ENCODE results near the gene ROGDI.
A peak's percentile ranks its signal among the peaks of the same experiment; 100 is the strongest.

ROGDI gene

DNA sequence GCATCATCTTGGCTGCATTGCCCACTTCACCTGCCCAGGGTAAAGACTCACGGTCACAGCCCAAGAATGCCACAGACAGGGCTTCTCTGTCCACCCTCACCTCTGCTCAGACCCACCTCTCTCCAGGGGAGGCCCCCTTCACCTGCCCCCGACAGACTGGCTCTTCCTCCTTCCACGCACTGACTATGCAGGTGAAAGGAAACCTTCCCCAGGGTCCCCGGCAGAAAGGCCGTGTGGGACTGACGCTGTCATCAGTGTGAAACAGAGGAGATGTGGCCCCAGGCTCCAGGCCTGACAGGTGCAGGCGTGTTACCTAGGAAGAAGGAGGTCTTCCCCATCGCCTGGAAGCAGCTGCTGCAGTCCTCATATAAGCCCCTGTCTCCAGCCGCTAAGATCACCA lies 9.3 kb upstream of the ROGDI start:
- Histone ChIP-seq H3K4me1 (ENCODE audit: control insufficient read depth, insufficient read depth, low read length) (no peaks in the 10 kb centered on the region), H3K4me3 (ENCODE audit: low read depth, low read length) (no peak overlapping the region), H3K36me3 (ENCODE audit: control insufficient read depth, insufficient read depth, low read length) (peaks cover 79% of the 10 kb centered on the region), H3K27ac (ENCODE audit: low read depth, low read length) (no peak overlapping the region), H3K27me3 (ENCODE audit: control insufficient read depth, insufficient read depth, low read length) (no peaks in the 10 kb centered on the region), H3K9me3 (ENCODE audit: control insufficient read depth, insufficient read depth, low read length) (no peaks in the 10 kb centered on the region), H3K9ac (ENCODE audit: low read depth, low read length) (no peak overlapping the region)

DNA sequence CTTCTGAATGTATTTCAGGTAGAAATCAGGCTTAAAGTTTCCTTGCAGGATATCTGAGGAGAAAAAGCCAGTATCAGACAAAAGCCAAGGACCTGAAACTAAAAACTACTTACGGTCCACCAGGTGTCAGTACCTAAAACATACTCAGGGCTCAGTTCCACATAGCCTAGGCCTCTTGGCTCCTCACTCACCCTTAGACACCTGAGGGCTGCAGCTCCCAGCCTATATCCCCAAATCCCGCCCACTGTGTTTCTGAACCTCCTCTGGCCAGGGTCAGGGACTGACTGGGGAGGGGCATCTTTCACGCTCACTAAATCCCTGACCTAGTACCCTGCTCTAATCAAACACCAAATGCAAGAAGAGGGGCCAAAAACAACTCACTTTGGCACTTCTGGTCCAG lies 8.8 kb upstream of the ROGDI start:
- Histone ChIP-seq H3K9me3 (ENCODE audit: control insufficient read depth, insufficient read depth, low read length) (no peaks in the 10 kb centered on the region), H3K27me3 (ENCODE audit: control insufficient read depth, insufficient read depth, low read length) (no peaks in the 10 kb centered on the region), H3K4me3 (ENCODE audit: low read depth, low read length) (no peak overlapping the region), H3K36me3 (ENCODE audit: control insufficient read depth, insufficient read depth, low read length) (peaks cover 81% of the 10 kb centered on the region), H3K27ac (ENCODE audit: low read depth, low read length) (no peak overlapping the region), H3K9ac (ENCODE audit: low read depth, low read length) (no peak overlapping the region), H3K4me1 (ENCODE audit: control insufficient read depth, insufficient read depth, low read length) (no peaks in the 10 kb centered on the region)

DNA sequence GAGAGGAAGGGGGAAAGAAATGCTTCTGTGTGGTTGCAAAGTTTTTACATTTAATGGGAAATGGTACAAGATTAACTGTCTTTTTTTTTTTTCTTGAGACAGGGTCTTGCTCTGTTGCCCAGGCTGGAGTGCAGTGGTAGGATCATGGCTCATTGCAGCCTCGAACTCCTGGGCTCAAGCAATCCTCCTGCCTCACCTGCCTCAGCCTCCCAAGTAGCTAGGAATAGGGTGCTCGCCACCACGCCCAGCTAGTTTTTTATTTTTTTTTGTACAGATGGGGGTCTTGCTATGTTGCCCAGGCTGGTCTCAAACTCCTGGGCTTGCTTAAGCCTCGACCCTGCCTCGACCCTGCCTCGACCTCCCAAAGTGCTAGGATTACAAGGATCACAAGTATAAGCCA lies 3.8 kb upstream of the ROGDI start:
- H3K9ac ChIP-seq (ENCODE audit: low read depth, low read length): no peak overlapping the region
- H3K9me3 ChIP-seq (ENCODE audit: control insufficient read depth, insufficient read depth, low read length): no peaks in the 10 kb centered on the region
- peaks cover 62% of the 10 kb centered on the region for H3K36me3 ChIP-seq (ENCODE audit: control insufficient read depth, insufficient read depth, low read length)
- H3K4me3 ChIP-seq (ENCODE audit: low read depth, low read length): no peak overlapping the region
- peaks cover 13% of the 10 kb centered on the region; the same call in 1 of the 2 replicates for H3K4me1 ChIP-seq (ENCODE audit: control insufficient read depth, insufficient read depth, low read length)
- H3K27me3 ChIP-seq (ENCODE audit: control insufficient read depth, insufficient read depth, low read length): no peaks in the 10 kb centered on the region
- H3K27ac ChIP-seq (ENCODE audit: low read depth, low read length): no peak overlapping the region

DNA sequence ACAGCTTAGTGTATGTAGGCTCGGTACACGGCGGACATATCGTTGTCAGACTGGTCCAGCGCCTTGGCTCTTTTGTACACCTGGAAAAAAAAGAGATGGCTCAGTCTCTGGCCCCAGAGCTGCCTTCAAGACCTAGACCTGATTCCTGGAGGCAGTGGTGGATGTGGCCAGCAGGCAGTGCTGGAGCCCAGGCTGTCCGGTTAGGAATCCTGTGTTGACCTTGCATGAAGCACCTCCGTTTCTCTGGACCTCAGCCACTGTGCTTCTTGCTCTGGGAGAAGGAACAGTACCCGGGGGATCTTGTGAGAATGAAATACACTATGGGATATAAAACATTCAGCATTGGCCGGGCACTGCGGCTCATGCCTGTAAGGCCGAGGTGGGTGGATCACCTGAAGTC lies 2.8 kb upstream of the ROGDI start:
- Histone ChIP-seq H3K4me1 (ENCODE audit: control insufficient read depth, insufficient read depth, low read length) (peaks cover 17% of the 10 kb centered on the region; the same call in 1 of the 2 replicates), H3K36me3 (ENCODE audit: control insufficient read depth, insufficient read depth, low read length) (peaks cover 57% of the 10 kb centered on the region), H3K9ac (ENCODE audit: low read depth, low read length) (no peak overlapping the region), H3K27ac (ENCODE audit: low read depth, low read length) (no peak overlapping the region), H3K9me3 (ENCODE audit: control insufficient read depth, insufficient read depth, low read length) (no peaks in the 10 kb centered on the region), H3K4me3 (ENCODE audit: low read depth, low read length) (no peak overlapping the region), H3K27me3 (ENCODE audit: control insufficient read depth, insufficient read depth, low read length) (no peaks in the 10 kb centered on the region)

DNA sequence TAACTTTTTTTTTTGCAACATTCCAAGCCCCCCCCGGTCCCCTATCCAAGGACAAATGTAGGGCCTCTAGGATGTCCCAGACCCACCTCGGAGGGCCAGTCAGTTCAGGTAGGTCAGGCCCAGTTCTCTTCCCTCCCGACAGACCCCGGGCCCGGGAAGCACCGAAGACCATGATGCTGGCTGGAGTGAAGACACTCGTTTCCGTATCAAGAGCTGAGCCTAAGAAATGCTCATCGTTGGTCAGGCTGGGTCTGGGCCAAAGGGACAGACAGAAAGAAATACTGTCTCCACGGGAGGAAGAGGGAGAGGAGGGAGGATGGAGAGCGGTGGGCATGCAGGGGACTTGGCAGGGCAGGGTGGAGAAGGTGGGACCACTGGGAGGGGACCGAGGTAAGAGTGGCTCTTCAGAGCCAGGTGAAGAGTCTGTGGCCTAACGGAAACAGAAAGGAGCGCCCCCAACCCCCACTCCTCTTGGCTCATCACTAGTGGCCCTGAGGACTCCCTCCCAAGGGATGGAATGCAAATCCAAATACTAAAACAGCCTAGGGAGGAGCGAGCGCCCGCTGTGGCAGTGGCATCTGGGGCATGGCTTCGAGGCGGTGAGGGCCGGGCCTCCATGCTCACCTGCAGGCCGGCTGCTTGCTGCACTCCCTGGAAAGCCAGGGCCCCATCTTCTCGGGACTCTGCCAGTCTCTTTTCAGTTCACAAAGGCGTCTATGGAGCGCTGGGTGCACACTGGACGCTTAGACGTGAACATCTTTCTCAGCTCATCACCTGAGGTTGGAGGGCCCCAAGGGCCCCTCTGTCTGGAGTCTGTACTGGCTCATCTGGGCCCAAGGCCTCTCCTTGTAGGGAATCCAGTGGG lies 1.7 kb upstream of the ROGDI start:
- Histone ChIP-seq H3K9ac (ENCODE audit: low read depth, low read length) (no peak overlapping the region), H3K9me3 (ENCODE audit: control insufficient read depth, insufficient read depth, low read length) (no peaks in the 10 kb centered on the region), H3K27me3 (ENCODE audit: control insufficient read depth, insufficient read depth, low read length) (no peaks in the 10 kb centered on the region), H3K36me3 (ENCODE audit: control insufficient read depth, insufficient read depth, low read length) (peaks cover 56% of the 10 kb centered on the region), H3K27ac (ENCODE audit: low read depth, low read length) (peak overlapping the region; percentile 27), H3K4me3 (ENCODE audit: low read depth, low read length) (no peak overlapping the region), H3K4me1 (ENCODE audit: control insufficient read depth, insufficient read depth, low read length) (peaks cover 17% of the 10 kb centered on the region; the same call in 1 of the 2 replicates)

DNA sequence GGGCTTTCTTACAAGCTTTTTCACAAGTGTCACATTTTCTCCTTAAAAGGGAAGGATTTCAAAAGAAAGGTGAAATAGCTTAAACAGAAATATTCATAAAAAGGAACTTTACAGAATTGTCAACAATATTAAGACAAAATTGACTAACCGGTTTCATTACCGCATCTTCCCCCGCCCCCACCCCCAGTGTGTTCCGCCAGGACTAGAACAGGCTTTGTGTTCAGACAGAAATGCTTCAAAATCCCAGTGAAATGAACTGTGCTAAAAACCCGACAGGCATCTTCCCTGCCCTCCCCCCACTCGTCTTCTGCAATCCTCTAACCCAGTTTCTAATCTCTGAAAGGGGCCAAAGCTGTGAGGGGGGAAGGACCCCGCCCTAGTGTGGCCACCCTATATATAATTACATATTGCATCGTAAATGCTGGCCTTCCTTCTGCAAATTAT lies 990 bp upstream of the ROGDI start:
- H3K36me3 ChIP-seq (ENCODE audit: control insufficient read depth, insufficient read depth, low read length): peaks cover 56% of the 10 kb centered on the region
- H3K9me3 ChIP-seq (ENCODE audit: control insufficient read depth, insufficient read depth, low read length): no peaks in the 10 kb centered on the region
- peak overlapping the region; percentile 95 for H3K27ac ChIP-seq (ENCODE audit: low read depth, low read length)
- H3K4me3 ChIP-seq (ENCODE audit: low read depth, low read length): peak overlapping the region; percentile 76
- no peak overlapping the region for H3K9ac ChIP-seq (ENCODE audit: low read depth, low read length)
- no peaks in the 10 kb centered on the region for H3K27me3 ChIP-seq (ENCODE audit: control insufficient read depth, insufficient read depth, low read length)
- H3K4me1 ChIP-seq (ENCODE audit: control insufficient read depth, insufficient read depth, low read length): peaks cover 17% of the 10 kb centered on the region; the same call in 1 of the 2 replicates

DNA sequence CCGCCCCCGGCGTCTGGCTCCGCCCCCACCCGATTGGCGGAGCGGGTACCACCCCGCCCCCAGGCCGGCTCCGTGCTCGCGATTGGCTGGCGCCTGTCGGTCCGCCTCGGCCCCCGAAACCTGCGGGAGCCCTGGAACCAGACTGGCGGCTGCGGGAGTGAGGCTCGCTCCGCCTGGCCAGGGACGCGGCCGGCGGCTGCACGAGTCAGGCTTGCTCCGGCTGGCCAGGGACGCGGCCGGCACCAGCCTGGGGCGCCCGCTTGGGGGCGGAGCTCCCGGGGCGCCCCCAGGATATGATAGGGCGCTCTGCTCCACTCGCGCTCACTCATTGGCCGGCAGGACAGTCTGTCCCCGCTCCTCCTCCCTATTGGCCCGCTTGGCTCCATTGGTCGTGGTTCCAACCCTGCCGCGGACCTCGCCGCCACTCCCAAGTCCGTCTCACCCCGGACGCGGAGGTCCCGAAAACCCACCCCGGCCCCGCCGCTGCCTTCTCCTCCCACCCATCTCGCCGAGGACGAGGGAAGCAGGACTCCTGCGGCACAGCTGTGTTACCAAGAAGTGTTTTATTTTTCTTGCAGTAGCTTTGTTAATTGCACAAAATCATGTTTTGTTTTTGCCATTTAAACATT lies 340 bp upstream of the ROGDI start:
- H3K4me1 ChIP-seq (ENCODE audit: control insufficient read depth, insufficient read depth, low read length): peaks cover 17% of the 10 kb centered on the region; the same call in 1 of the 2 replicates
- H3K9ac ChIP-seq (ENCODE audit: low read depth, low read length): peak overlapping the region; percentile 68
- H3K4me3 ChIP-seq (ENCODE audit: low read depth, low read length): peak overlapping the region; percentile 76
- no peaks in the 10 kb centered on the region for H3K9me3 ChIP-seq (ENCODE audit: control insufficient read depth, insufficient read depth, low read length)
- H3K27ac ChIP-seq (ENCODE audit: low read depth, low read length): peak overlapping the region; percentile 95
- H3K36me3 ChIP-seq (ENCODE audit: control insufficient read depth, insufficient read depth, low read length): peaks cover 56% of the 10 kb centered on the region
- no peaks in the 10 kb centered on the region for H3K27me3 ChIP-seq (ENCODE audit: control insufficient read depth, insufficient read depth, low read length)

DNA sequence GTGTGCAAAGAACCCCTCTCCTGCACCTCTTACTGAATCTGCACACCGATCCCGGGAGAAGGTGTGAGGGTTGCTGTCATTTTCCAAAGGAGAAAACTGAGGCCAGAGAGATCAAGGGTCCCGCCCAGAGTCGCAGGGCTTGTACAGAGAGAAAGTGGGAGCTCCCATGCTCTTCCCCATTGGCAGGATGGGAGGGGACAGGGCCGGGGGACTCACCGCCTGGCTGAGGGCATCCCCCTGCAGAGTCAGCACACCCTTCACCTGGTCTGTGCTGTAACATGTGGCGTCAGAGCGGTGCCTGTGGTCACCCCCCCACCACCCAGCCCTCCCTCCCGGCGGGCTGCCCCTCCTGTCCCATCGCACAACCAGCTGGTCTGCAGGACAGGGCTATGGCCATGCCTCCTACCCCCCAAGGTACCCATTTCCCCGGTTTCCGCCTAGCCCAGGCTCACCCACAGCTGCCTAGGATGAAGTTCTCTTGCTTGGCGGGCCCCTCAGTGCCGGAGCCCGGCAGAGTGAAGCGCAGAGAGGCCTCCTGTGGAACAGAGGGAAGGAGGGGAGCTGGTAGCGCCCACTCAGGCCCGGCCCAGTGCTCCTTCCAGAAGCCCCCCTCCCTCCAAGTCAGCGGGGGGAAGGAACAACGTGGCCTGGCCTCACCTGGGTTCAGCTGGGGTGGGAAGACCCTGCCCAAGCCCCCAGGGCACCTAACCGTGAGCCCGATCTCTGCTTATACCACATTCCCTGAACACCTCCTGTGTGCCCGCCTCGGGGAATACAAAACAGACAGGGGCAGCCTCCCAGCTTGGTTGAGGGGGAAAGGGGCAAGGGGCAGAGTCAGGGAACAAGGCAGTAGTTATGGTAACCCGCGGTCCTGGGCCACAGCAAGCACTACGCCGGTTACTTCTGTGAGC lies 1.1 kb downstream of the ROGDI start:
- Histone ChIP-seq H3K9me3 (ENCODE audit: control insufficient read depth, insufficient read depth, low read length) (no peaks in the 10 kb centered on the region), H3K4me3 (ENCODE audit: low read depth, low read length) (peak overlapping the region; percentile 76), H3K27me3 (ENCODE audit: control insufficient read depth, insufficient read depth, low read length) (no peaks in the 10 kb centered on the region), H3K9ac (ENCODE audit: low read depth, low read length) (peak overlapping the region; percentile 31; the same call in 1 of the 2 replicates), H3K4me1 (ENCODE audit: control insufficient read depth, insufficient read depth, low read length) (peaks cover 17% of the 10 kb centered on the region; the same call in 1 of the 2 replicates), H3K36me3 (ENCODE audit: control insufficient read depth, insufficient read depth, low read length) (peaks cover 45% of the 10 kb centered on the region), H3K27ac (ENCODE audit: low read depth, low read length) (peak overlapping the region; percentile 95)

DNA sequence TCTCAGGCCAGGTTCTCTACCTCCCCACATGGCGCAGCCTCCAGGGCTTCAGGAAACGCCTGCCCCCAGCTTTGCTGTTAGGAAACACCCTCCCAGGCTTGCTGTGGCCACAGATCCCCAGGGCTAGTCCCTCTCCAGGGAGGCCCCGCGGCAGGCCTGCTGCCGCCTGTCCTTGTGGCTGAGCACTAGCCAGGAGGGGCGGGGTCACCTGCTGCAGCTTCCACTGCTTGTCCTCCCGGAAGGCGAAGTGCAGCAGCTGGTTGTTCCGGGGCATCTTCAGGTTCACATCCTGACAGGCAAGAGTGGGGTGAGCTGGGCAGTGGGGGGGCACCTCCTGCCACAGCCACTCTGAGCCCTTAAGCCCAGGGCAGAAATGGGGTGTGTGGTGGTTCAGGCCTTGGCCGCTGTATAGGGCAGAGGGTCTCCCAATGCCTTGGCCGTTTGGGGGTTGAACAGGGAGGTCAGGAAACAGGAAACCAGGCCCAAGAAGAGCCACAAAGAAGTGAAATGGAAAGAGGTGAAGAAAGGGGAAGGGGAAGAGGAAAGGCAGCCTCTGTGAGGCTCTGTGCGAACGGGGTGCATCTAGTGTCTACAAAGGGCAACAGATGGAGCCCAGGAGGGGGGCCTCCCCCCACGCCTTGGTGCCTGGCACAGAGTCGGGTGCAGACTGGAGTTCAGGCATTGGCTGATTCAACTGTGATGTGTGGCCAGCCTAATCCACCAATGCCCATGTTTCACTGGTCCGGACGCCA lies 2.0 kb downstream of the ROGDI start:
- peaks cover 17% of the 10 kb centered on the region; the same call in 1 of the 2 replicates for H3K4me1 ChIP-seq (ENCODE audit: control insufficient read depth, insufficient read depth, low read length)
- no peaks in the 10 kb centered on the region for H3K27me3 ChIP-seq (ENCODE audit: control insufficient read depth, insufficient read depth, low read length)
- no peak overlapping the region for H3K9ac ChIP-seq (ENCODE audit: low read depth, low read length)
- H3K27ac ChIP-seq (ENCODE audit: low read depth, low read length): no peak overlapping the region
- H3K4me3 ChIP-seq (ENCODE audit: low read depth, low read length): no peak overlapping the region
- H3K9me3 ChIP-seq (ENCODE audit: control insufficient read depth, insufficient read depth, low read length): no peaks in the 10 kb centered on the region
- peaks cover 39% of the 10 kb centered on the region for H3K36me3 ChIP-seq (ENCODE audit: control insufficient read depth, insufficient read depth, low read length)
